Measurements from ENCODE around the gene FAM43A. TPM values are rescaled to one million over a fixed set of nuclear protein-coding genes. Genes with fewer than 3 reads are reported as not detected.
A peak's percentile ranks its signal among the peaks of the same experiment; 100 is the strongest.

FAM43A gene
- total and polyA plus RNA-seq, 5 donors from 2014 or later: 4.8 to 9.4 (median 6.5) TPM

DNA sequence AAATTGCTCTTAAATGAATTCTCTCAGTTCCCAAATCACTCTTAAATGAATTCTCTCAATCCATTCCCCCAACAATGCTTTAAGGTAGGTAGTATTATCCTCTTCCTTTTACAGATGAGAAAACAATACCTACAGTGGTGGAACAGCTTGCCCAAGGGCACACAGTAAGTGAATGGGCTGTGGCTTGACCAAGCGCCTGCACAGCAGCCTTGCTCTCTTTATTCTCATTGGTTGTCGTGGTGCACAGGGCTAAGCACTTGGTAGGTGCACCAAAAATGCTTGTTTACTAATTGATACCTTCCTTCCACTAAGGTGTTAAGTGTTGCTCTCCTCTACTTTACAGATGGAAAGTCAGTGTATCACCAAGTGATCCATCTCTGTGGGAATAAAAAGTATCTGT is 43.3 kb downstream of the FAM43A start:
- H3K27ac ChIP-seq (ENCODE audit: insufficient read depth, low read length, poor library complexity, severe bottlenecking): no peak overlapping the region
- Mint-ChIP-seq H3K4me1 (peaks cover 0 to 2% (median under 1%) of the 10 kb centered on the region in 4 donors), H3K27me3 (peaks cover 52% of the 10 kb centered on the region), H3K4me3 (no peak overlapping the region), H3K36me3 (no peaks in the 10 kb centered on the region), H3K27ac (no peak overlapping the region), H3K9me3 (no peaks in the 10 kb centered on the region)
- no peaks in the 10 kb centered on the region for H3K36me3 ChIP-seq (ENCODE audit: control insufficient read depth, insufficient read depth, low read length)
- DNase-seq (no peak), ATAC-seq (ENCODE audit: low read depth in 2 of 2) (no peak)
- H3K4me3 ChIP-seq (ENCODE audit: low read depth, low read length): no peak overlapping the region
- no peaks in the 10 kb centered on the region for H3K9me3 ChIP-seq (ENCODE audit: control insufficient read depth in 2 of 2, low read length in 2 of 2)
- H3K4me1 ChIP-seq (ENCODE audit: control insufficient read depth, insufficient read depth, low read length, poor library complexity, severe bottlenecking): no peaks in the 10 kb centered on the region
- peaks cover 13% of the 10 kb centered on the region for H3K27me3 ChIP-seq (ENCODE audit: control insufficient read depth, insufficient read depth, low read length)

DNA sequence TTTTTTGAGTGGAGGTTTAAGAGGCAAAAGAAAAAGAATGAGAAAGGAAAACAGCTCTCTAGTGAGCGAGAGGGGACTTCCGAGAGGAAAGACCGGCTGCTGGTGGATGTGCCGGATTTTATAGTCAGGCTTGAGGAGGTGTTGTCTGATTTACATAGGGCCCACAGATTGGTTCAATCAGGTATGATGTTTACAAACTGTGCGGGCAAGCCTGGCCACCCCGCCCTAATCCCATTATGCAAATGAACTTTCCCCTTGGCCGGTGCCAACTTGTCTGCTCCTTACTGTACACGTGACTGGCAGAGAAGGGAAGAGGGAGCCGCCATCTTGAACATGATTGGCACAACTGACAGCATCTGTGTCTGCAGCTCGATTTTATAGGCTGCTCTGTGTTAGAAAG is 44.7 kb downstream of the FAM43A start:
- H3K4me1 Mint-ChIP-seq: peaks cover 0 to 2% (median under 1%) of the 10 kb centered on the region in 4 donors
- ATAC-seq (ENCODE audit: low read depth in 2 of 2): no peak
- peaks cover 0 to 5% (median 0%) of the 10 kb centered on the region in 7 donors for H3K9me3 Mint-ChIP-seq
- no peak overlapping the region for H3K27ac Mint-ChIP-seq
- H3K36me3 Mint-ChIP-seq: no peaks in the 10 kb centered on the region
- DNase-seq: no peak
- Histone ChIP-seq H3K27ac (ENCODE audit: insufficient read depth, low read length, poor library complexity, severe bottlenecking) (no peak overlapping the region), H3K9me3 (ENCODE audit: control insufficient read depth in 2 of 2, low read length in 2 of 2) (no peaks in the 10 kb centered on the region), H3K4me1 (ENCODE audit: control insufficient read depth, insufficient read depth, low read length, poor library complexity, severe bottlenecking) (no peaks in the 10 kb centered on the region), H3K36me3 (ENCODE audit: control insufficient read depth, insufficient read depth, low read length) (no peaks in the 10 kb centered on the region), H3K27me3 (ENCODE audit: control insufficient read depth, insufficient read depth, low read length) (peaks cover 13% of the 10 kb centered on the region), H3K4me3 (ENCODE audit: low read depth, low read length) (no peak overlapping the region)
- H3K4me3 Mint-ChIP-seq: no peak overlapping the region
- peaks cover 61% of the 10 kb centered on the region for H3K27me3 Mint-ChIP-seq

DNA sequence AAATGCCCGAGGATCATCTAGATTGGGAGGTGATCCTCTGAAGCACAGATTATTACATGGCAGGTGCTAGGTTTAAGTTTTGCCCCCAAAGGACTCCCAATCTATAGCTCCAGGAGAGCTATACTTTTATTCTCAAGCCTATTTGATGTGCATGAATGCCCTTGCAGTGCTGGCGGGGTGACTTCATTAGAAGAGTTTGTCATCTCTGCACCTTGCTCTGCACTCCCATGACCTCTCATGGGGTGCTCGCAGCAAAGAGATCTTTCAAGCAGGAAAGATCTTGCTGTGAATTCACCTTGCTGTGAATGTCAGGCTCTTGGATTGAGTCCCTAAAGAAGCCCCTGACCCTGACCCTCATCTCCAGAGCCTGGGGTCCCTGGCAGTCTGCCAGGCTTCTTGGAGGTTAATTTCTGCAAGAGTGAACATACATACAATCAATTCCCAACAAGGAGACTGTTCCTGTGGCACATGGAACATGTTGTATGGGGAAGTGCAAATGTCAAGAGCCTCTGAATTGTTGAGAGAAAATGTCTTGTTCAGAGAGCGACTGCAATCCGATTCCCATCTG is 45.9 kb downstream of the FAM43A start:
- DNase-seq: no peak
- Mint-ChIP-seq H3K4me3 (no peak overlapping the region), H3K36me3 (no peaks in the 10 kb centered on the region), H3K4me1 (no peaks in the 10 kb centered on the region), H3K27me3 (peaks cover 57% of the 10 kb centered on the region), H3K9me3 (peaks cover 0 to 7% (median 0%) of the 10 kb centered on the region in 7 donors), H3K27ac (no peak overlapping the region)
- no peak overlapping the region for H3K27ac ChIP-seq (ENCODE audit: insufficient read depth, low read length, poor library complexity, severe bottlenecking)
- no peaks in the 10 kb centered on the region for H3K9me3 ChIP-seq (ENCODE audit: control insufficient read depth in 2 of 2, low read length in 2 of 2)
- H3K27me3 ChIP-seq (ENCODE audit: control insufficient read depth, insufficient read depth, low read length): peaks cover 13% of the 10 kb centered on the region
- no peak for ATAC-seq (ENCODE audit: low read depth in 2 of 2)
- H3K36me3 ChIP-seq (ENCODE audit: control insufficient read depth, insufficient read depth, low read length): no peaks in the 10 kb centered on the region
- H3K4me1 ChIP-seq (ENCODE audit: control insufficient read depth, insufficient read depth, low read length, poor library complexity, severe bottlenecking): no peaks in the 10 kb centered on the region
- no peak overlapping the region for H3K4me3 ChIP-seq (ENCODE audit: low read depth, low read length)

DNA sequence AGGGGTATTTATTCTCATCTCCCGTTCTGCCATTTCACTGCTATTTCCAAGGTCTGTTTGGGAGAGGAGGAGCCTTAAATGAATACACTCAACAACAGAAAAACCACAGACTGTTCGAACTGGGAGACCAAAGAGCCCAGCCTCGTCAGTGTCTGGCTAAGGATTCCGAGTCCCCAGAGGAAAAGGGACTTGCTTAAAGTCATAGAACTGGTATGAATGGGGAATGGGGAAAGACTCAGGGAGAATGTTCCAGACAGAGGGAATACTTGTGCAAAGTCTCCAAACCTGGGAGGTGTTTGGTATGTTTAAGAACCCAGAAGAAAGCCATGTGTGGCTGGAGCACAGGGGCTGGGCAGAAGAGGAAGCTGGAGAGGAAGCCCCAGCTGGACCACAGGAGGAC is 46.9 kb downstream of the FAM43A start:
- H3K36me3 Mint-ChIP-seq: no peaks in the 10 kb centered on the region
- H3K4me1 Mint-ChIP-seq: no peaks in the 10 kb centered on the region
- peaks cover 51% of the 10 kb centered on the region for H3K27me3 Mint-ChIP-seq
- peaks cover 17% of the 10 kb centered on the region for H3K27me3 ChIP-seq (ENCODE audit: control insufficient read depth, insufficient read depth, low read length)
- DNase-seq (no peak), ATAC-seq (ENCODE audit: low read depth in 2 of 2) (no peak)
- H3K4me1 ChIP-seq (ENCODE audit: control insufficient read depth, insufficient read depth, low read length, poor library complexity, severe bottlenecking): no peaks in the 10 kb centered on the region
- H3K27ac Mint-ChIP-seq: no peak overlapping the region
- H3K9me3 ChIP-seq (ENCODE audit: control insufficient read depth in 2 of 2, low read length in 2 of 2): no peaks in the 10 kb centered on the region
- no peak overlapping the region for H3K27ac ChIP-seq (ENCODE audit: insufficient read depth, low read length, poor library complexity, severe bottlenecking)
- no peak overlapping the region for H3K4me3 Mint-ChIP-seq
- no peaks in the 10 kb centered on the region for H3K36me3 ChIP-seq (ENCODE audit: control insufficient read depth, insufficient read depth, low read length)
- no peak overlapping the region for H3K4me3 ChIP-seq (ENCODE audit: low read depth, low read length)
- H3K9me3 Mint-ChIP-seq: peaks cover 0 to 7% (median 0%) of the 10 kb centered on the region in 7 donors

DNA sequence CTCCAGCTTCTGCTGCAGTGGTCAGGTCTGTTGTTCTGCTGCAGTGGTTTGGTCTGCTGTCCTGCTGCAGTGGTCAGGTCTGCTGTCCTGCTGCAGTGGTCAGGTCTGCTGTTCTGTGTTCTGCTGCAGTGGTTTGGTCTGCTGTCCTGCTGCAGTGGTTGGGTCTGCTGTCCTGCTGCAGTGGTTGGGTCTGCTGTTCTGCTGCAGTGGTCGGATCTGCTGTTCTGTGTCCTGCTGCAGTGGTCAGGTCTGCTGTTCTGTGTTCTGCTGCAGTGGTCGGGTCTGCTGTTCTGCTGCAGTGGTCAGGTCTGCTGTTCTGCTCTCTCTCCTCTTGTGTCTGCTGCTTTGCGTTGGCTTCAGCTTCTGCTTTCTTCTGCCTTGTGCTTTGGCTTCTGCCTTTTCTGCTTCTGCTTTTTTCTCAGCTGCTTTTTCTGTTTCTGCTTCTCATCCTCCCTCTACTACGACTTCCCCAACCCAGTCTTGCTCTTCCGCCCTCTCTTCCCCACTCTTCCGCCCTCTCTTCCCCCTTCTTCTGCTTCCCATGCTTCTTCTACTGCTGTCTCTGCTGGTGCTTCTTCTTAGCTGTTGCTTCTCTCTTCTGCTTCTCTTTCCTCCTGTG is 50.7 kb downstream of the FAM43A start:
- ATAC-seq (ENCODE audit: low read depth in 2 of 2): no peak

DNA sequence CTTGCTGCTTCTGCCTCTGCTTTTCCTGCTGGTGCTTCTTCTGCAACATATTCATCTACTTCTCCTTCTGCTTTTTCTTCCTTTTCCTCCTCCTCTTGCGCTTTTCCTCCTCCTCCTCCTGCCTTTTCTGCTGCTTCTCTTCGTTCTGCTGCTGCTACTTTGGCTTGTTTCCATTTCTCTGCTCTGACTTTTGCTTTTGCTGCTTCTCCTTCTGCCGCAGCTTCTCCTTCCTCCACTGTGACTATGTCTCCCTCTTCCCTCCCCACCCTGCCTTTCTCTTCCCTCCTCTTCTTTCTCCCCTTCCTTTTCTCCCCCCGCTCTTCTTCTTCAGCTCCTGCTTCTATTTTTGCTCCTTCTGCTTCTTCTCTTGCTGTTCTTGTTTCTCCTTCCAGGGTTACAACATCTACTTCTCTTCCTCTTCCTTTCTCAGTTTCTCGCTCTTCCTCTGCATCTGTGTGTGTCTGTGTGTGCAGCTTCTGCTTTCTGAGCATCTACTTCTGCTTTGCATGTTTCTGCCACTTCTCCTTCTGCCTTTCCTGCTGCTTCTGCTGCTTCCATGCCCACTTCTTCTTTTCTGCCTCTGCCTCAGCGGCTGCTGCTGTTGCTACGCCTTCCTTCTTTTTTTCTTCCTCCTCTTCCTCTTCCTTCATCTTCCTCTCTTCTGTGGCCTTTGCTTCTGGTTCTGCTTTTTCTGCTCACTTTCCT is 51.4 kb downstream of the FAM43A start:
- peaks cover 46% of the 10 kb centered on the region for H3K27me3 Mint-ChIP-seq
- no peak for DNase-seq
- no peak overlapping the region for H3K27ac ChIP-seq (ENCODE audit: insufficient read depth, low read length, poor library complexity, severe bottlenecking)

More for the DNA sequence above, 50.7 kb downstream of the FAM43A start:
- H3K36me3 Mint-ChIP-seq: no peaks in the 10 kb centered on the region
- H3K36me3 ChIP-seq (ENCODE audit: control insufficient read depth, insufficient read depth, low read length): no peaks in the 10 kb centered on the region
- no peaks in the 10 kb centered on the region for H3K4me1 ChIP-seq (ENCODE audit: control insufficient read depth, insufficient read depth, low read length, poor library complexity, severe bottlenecking)
- H3K27me3 Mint-ChIP-seq: peaks cover 51% of the 10 kb centered on the region
- no peak overlapping the region for H3K4me3 ChIP-seq (ENCODE audit: low read depth, low read length)
- H3K27me3 ChIP-seq (ENCODE audit: control insufficient read depth, insufficient read depth, low read length): peaks cover 23% of the 10 kb centered on the region
- DNase-seq: no peak
- no peak overlapping the region for H3K27ac ChIP-seq (ENCODE audit: insufficient read depth, low read length, poor library complexity, severe bottlenecking)
- H3K4me1 Mint-ChIP-seq: no peaks in the 10 kb centered on the region
- no peak overlapping the region for H3K4me3 Mint-ChIP-seq
- no peaks in the 10 kb centered on the region for H3K9me3 ChIP-seq (ENCODE audit: control insufficient read depth in 2 of 2, low read length in 2 of 2)
- H3K27ac Mint-ChIP-seq: no peak overlapping the region
- H3K9me3 Mint-ChIP-seq: peaks cover 0 to 7% (median 2%) of the 10 kb centered on the region in 7 donors

More for the DNA sequence above, 51.4 kb downstream of the FAM43A start:
- Mint-ChIP-seq H3K9me3 (peaks cover 0 to 7% (median 2%) of the 10 kb centered on the region in 7 donors), H3K4me1 (no peaks in the 10 kb centered on the region), H3K4me3 (no peak overlapping the region), H3K27ac (no peak overlapping the region), H3K36me3 (no peaks in the 10 kb centered on the region)
- Histone ChIP-seq H3K36me3 (ENCODE audit: control insufficient read depth, insufficient read depth, low read length) (no peaks in the 10 kb centered on the region), H3K4me1 (ENCODE audit: control insufficient read depth, insufficient read depth, low read length, poor library complexity, severe bottlenecking) (no peaks in the 10 kb centered on the region), H3K4me3 (ENCODE audit: low read depth, low read length) (no peak overlapping the region), H3K9me3 (ENCODE audit: control insufficient read depth in 2 of 2, low read length in 2 of 2) (no peaks in the 10 kb centered on the region), H3K27me3 (ENCODE audit: control insufficient read depth, insufficient read depth, low read length) (peaks cover 20% of the 10 kb centered on the region)
- ATAC-seq (ENCODE audit: low read depth in 2 of 2): peak; percentile 34 to 45

All from CD4-positive, CD25-positive, alpha-beta regulatory T cell (primary cell).